GM06990 (cell line): ENCODE results near the gene GABPB1.

ENCODE experiments used
- DNase-seq: peaks from one replicate; pipeline ENCODE4 v3.0.0-alpha.2; 2011; ENCODE audit not compliant: insufficient read length; ENCODE audit errors: extremely low read depth
- H3K27me3 ChIP-seq: replicated peaks from 2 replicates; pipeline ENCODE4 v1.6.0; 2011; ENCODE audit warnings: low read length; ENCODE audit not compliant: control insufficient read depth, insufficient read depth
- H3K36me3 ChIP-seq: 2 replicates; pipeline ENCODE4 v1.5.1; 2011; ENCODE audit warnings: low read length; ENCODE audit not compliant: control insufficient read depth, insufficient read depth
- H3K4me3 ChIP-seq: replicated peaks from 2 replicates; pipeline ENCODE4 v1.5.1; 2011; ENCODE audit warnings: low read depth, mild to moderate bottlenecking, control low read depth, low read length
- CTCF ChIP-seq: IDR thresholded peaks from 2 replicates; pipeline ENCODE4 v1.5.1; 2011; ENCODE audit warnings: low read length, control low read depth, mild to moderate bottlenecking, inconsistent platforms; ENCODE audit not compliant: insufficient read depth, poor library complexity, severe bottlenecking

GABPB1 gene

GRCh38 chr15:50229336-50229735 lies 125.7 kb downstream of the GABPB1 start:
- no peak overlapping the region for H3K4me3 ChIP-seq
- no peak for DNase-seq
- no peaks in the 10 kb centered on the region for H3K27me3 ChIP-seq
- no peaks in the 10 kb centered on the region for H3K36me3 ChIP-seq
- TF ChIP-seq CTCF, result no peak

- H3K4me3 ChIP-seq, result no peak overlapping the region
- no peak for TF ChIP-seq CTCF
- no peaks in the 10 kb centered on the region for H3K36me3 ChIP-seq
- no peaks in the 10 kb centered on the region for H3K27me3 ChIP-seq
- DNase-seq, result no peak
These were observed 126.1 kb downstream of the GABPB1 start for GRCh38 chr15:50228866-50229265.

- TF ChIP-seq CTCF, result no peak
- H3K27me3 ChIP-seq, result no peaks in the 10 kb centered on the region
- no peak for DNase-seq
- no peaks in the 10 kb centered on the region for H3K36me3 ChIP-seq
- H3K4me3 ChIP-seq, result no peak overlapping the region
These were observed 127.9 kb downstream of the GABPB1 start for GRCh38 chr15:50227076-50227475.

- no peak overlapping the region for H3K4me3 ChIP-seq
- no peaks in the 10 kb centered on the region for H3K27me3 ChIP-seq
- H3K36me3 ChIP-seq, result no peaks in the 10 kb centered on the region
- DNase-seq, result no peak
- TF ChIP-seq CTCF, result no peak
These were observed 129.1 kb downstream of the GABPB1 start for GRCh38 chr15:50225938-50226337.
